ENCODE results near the gene ZFP36L1. TPM values are rescaled to one million over a fixed set of nuclear protein-coding genes. Genes with fewer than 3 reads are reported as not detected.
A peak's percentile ranks its signal among the peaks of the same experiment; 100 is the strongest.

ZFP36L1 gene
- total RNA-seq, 2 donors from 2014 or later, result 97.0 to 123 TPM

DNA sequence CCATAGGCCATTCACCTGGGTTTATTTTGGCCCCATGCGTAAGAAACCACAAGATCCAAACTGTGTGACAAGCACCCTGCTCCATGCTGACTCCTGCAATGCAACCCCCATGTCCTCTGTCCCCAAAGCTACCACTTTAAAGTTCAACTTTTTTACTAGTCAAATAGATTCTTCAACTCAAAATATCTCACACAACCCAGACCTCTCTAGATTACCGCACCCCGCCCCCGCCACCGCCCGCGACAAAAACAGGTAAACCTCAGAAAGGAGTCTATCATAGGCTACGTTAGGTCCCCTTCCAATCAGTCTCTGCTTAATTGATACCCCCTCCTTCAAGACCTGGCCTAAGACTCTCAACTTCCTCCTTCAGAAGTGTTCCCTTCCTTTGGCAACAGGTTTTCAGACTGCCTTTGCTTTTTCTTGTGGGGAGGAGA is 2.2 kb downstream of the ZFP36L1 start:
- Histone ChIP-seq H3K9ac (ENCODE audit: low read depth in 2 of 2, low read length in 2 of 2) (peak overlapping the region; percentile 97 to 100), H3K9me3 (no peaks in the 10 kb centered on the region), H3K36me3 (no peaks in the 10 kb centered on the region), H3K4me3 (peak overlapping the region; percentile 74), H3K27me3 (no peaks in the 10 kb centered on the region), H3K27ac (peak overlapping the region; percentile 100), H3K4me1 (no peaks in the 10 kb centered on the region)
- intact Hi-C loops (cut with DNase I), result loop anchor here (10.0 kb wide), 1 partner anchor 266 kb away; no protein-coding TSS in a partner anchor
- no peak for TF ChIP-seq CTCF (IDR thresholded peaks at IDR 0.05)
- peak; percentile 43 for DNase-seq

DNA sequence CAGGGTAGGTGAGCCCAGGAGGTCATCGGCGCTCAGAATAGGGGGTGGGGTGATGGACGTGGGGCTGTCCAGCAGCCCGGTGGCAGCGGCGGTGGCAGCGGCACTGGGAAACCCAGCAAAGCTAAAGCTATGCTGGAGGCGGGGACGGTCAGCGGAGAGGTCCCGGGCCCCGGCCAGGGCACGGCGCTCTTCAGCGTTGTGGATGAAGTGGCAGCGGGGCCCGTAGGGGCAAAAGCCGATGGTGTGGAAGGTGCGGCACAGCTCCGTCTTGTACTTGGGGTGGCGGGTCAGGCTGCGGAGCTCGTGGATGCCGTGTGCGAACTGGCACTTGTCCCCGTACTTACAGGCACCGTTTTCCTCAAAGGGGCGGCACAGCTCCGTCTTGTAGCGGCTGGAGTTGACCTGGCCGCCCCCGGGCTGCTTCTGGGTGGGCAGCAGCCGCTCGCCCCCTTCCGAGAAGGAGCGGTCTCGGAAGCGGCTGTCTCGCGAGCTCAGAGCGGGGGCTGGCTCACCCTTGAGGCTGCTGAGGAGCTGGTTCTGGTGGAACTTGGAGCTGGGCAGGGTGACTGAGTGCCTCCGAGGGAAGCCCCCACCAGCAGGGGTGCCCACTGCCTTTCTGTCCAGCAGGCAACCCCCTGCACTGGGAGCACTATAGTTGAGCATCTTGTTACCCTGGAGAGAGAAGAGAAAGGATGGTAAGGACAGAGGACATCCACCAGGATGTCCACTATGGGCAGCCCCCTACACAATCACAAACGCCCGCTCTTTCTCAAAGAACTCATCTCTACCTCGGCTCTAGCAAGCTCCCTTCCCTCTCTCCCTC is 2.8 kb downstream of the ZFP36L1 start:
- Histone ChIP-seq H3K4me3 (peak overlapping the region; percentile 74), H3K9ac (ENCODE audit: low read depth in 2 of 2, low read length in 2 of 2) (peak overlapping the region; percentile 97 to 100), H3K9me3 (no peaks in the 10 kb centered on the region), H3K27ac (peak overlapping the region; percentile 100), H3K27me3 (no peaks in the 10 kb centered on the region), H3K4me1 (no peaks in the 10 kb centered on the region), H3K36me3 (no peaks in the 10 kb centered on the region)
- TF ChIP-seq CTCF (IDR thresholded peaks at IDR 0.05), result no peak
- peak; percentile 52 for DNase-seq
- intact Hi-C loops (cut with DNase I), result loop anchor here (10.0 kb wide), 2 partner anchors 265 to 545 kb away; no protein-coding TSS in a partner anchor

DNA sequence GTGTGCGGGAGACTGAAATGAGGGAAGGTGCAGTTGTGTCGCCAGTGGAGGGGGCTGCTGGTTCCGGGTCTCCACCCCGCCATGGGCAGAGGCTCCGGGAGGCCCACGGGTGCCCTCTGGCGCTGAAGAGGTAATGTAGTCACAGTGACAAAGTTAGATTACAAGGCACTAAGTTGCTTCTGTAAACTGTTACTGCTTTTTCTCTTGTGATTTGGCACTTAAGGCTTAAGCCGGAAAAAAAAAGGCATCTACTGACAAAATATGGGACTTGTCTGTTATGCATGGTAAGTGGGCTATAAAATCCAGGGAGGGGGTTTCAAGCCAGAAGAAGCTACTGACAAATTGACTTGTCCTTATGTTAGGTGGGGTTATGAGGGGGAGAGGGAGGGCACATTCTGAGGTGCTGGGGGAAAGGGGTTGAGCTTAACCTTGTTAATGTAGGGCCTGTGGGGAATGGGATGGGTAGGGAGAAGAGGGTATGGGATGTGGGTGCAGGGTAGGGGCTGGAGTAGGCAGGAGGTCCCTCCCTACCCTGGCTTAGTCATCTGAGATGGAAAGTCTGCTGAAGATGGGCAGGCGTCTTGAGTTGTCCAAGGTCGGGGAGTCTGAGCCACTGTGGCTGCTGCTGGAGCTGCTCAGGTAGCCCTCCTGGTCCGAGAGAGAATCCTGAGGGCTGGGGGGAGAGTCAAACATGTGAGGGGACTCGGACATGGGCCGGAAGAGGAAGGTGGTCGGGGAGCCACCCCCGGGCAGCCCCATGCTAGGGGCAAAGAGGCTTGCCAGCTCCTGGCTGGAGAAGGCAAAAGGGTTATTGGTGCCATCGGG is 3.7 kb downstream of the ZFP36L1 start:
- Histone ChIP-seq H3K4me1 (no peaks in the 10 kb centered on the region), H3K9me3 (no peaks in the 10 kb centered on the region), H3K36me3 (no peaks in the 10 kb centered on the region), H3K27me3 (no peaks in the 10 kb centered on the region), H3K4me3 (peak overlapping the region; percentile 74), H3K9ac (ENCODE audit: low read depth in 2 of 2, low read length in 2 of 2) (peak overlapping the region; percentile 97 to 100), H3K27ac (peak overlapping the region; percentile 100)
- intact Hi-C loops (cut with DNase I), result loop anchor here (10.0 kb wide), 1 partner anchor 544 kb away; no protein-coding TSS in a partner anchor
- peak; percentile 47 for TF ChIP-seq CTCF (IDR thresholded peaks at IDR 0.05)
- peak; percentile 89 for DNase-seq

DNA sequence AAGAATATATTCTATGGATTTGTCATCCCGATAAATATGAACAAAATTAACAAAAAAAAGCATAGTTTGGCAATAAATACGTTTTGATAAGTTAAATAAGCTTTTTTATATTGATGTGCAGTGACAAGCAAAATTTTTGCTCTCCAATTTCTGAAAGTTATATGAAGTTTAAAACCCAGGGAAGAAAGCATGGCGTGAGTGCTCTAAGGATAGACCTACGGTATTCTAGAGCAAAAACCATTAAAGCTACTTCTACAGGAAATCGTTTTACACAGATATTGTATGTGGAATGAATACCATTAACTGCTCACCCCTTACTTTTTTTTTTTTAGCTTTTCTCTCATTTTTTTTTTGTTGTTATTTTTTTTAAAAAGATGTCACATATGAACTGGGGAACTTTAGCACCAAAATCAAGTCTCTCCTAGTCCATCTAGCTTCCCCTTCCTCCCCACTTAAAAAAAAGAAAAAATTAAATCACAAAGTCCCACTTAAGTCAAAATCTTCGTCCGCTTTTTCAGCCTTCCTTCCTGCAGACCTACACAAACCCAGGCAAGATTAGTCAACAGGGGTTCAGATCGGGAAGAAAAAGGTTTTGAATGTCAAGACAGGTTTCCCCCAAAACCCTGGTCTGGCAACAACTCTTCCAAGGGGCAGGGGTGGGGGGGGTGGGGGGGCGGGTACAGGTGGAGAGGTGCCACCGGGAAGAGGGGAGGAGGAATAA is 4.4 kb downstream of the ZFP36L1 start:
- no peak for TF ChIP-seq CTCF (IDR thresholded peaks at IDR 0.05)
- H3K9ac ChIP-seq (ENCODE audit: low read depth in 2 of 2, low read length in 2 of 2), result peak overlapping the region; percentile 97 to 100
- no peaks in the 10 kb centered on the region for H3K36me3 ChIP-seq
- no peaks in the 10 kb centered on the region for H3K9me3 ChIP-seq
- peak overlapping the region; percentile 74 for H3K4me3 ChIP-seq
- intact Hi-C loops (cut with DNase I), result loop anchor here (10.0 kb wide), 1 partner anchor 544 kb away; no protein-coding TSS in a partner anchor
- H3K27me3 ChIP-seq, result no peaks in the 10 kb centered on the region
- peak overlapping the region; percentile 100 for H3K27ac ChIP-seq
- no peak for DNase-seq
- no peaks in the 10 kb centered on the region for H3K4me1 ChIP-seq

Measured in colonic mucosa (tissue), 4 donors.